GM23338 (cell line): ENCODE measurements around the gene LMO1. TPM values are rescaled to one million over a fixed set of nuclear protein-coding genes. Genes with fewer than 3 reads are reported as not detected.

ENCODE experiments used
- ATAC-seq: fragments of 200-7000 bp; cut with Tn5 transposase; 3 replicates; pipeline ENCODE4 v1.9.1; 2020
- DNase-seq: peaks from one replicate; pipeline ENCODE4 v3.0.0-alpha.2; 2015; ENCODE audit warnings: low spot score
- H2AFZ ChIP-seq: fragments of 200-600 bp; sonication (generic); 2 replicates; pipeline ENCODE4 v1.8.0; 2016; ENCODE audit warnings: antibody characterized with exemption, mild to moderate bottlenecking, moderate library complexity
- H3F3A ChIP-seq: fragments of 200-600 bp; sonication (generic); replicated peaks from 2 replicates; pipeline ENCODE4 v1.8.0; 2017; ENCODE audit warnings: antibody characterized with exemption, mixed run types, low read depth
- H3K27ac ChIP-seq: fragments of 200-600 bp; sonication (generic); 2 replicates; pipeline ENCODE4 v1.6.1; 2016; ENCODE audit warnings: low read depth
- H3K27me3 ChIP-seq: fragments of 200-600 bp; sonication (generic); 2 replicates; pipeline ENCODE4 v1.8.0; 2016; ENCODE audit warnings: mild to moderate bottlenecking, mixed run types, moderate library complexity; ENCODE audit not compliant: insufficient read depth
- H3K36me3 ChIP-seq: fragments of 200-600 bp; sonication (generic); 2 replicates; pipeline ENCODE4 v1.8.0; 2016; ENCODE audit warnings: mild to moderate bottlenecking; ENCODE audit not compliant: insufficient read depth
- H3K4me1 ChIP-seq: fragments of 200-600 bp; sonication (generic); 2 replicates; pipeline ENCODE4 v1.8.0; 2016; ENCODE audit warnings: mild to moderate bottlenecking, moderate library complexity; ENCODE audit not compliant: insufficient read depth
- H3K4me2 ChIP-seq: fragments of 200-600 bp; sonication (generic); 2 replicates; pipeline ENCODE4 v1.7.1; 2017; ENCODE audit warnings: mixed run types
- H3K4me3 ChIP-seq: fragments of 200-600 bp; sonication (generic); 2 replicates; pipeline ENCODE4 v1.6.1; 2016; ENCODE audit warnings: mixed run types
- H3K79me2 ChIP-seq: fragments of 200-600 bp; sonication (generic); replicated peaks from 2 replicates; pipeline ENCODE4 v1.8.0; 2017; ENCODE audit warnings: mild to moderate bottlenecking; ENCODE audit not compliant: insufficient read depth
- H3K9me2 ChIP-seq: fragments of 200-600 bp; sonication (generic); 2 replicates; pipeline ENCODE4 v1.8.0; 2017; ENCODE audit not compliant: insufficient read depth
- H4K20me1 ChIP-seq: fragments of 200-600 bp; sonication (generic); replicated peaks from 2 replicates; pipeline ENCODE4 v1.8.0; 2017; ENCODE audit warnings: mild to moderate bottlenecking; ENCODE audit not compliant: insufficient read depth
- H3K27ac Mint-ChIP-seq: 2 replicates; pipeline ENCODE4 v1.8.0; 2020; ENCODE audit warnings: inconsistent platforms, mild to moderate bottlenecking, moderate library complexity, mixed read lengths
- H3K27me3 Mint-ChIP-seq: 3 replicates; pipeline ENCODE4 v1.8.0; 2022; ENCODE audit warnings: low read depth, mild to moderate bottlenecking, moderate library complexity, mixed read lengths, inconsistent platforms; ENCODE audit not compliant: insufficient read depth, poor library complexity
- H3K36me3 Mint-ChIP-seq: 3 replicates; pipeline ENCODE4 v1.8.0; 2021; ENCODE audit warnings: low read depth, mild to moderate bottlenecking, inconsistent platforms, moderate library complexity, mixed read lengths
- H3K4me1 Mint-ChIP-seq: 3 replicates; pipeline ENCODE4 v1.8.0; 2020; ENCODE audit warnings: mild to moderate bottlenecking, inconsistent platforms, mixed read lengths
- H3K4me3 Mint-ChIP-seq: 3 replicates; pipeline ENCODE4 v1.8.0; 2021; ENCODE audit warnings: moderate library complexity, mild to moderate bottlenecking, inconsistent platforms, mixed read lengths
- H3K9me3 Mint-ChIP-seq: 3 replicates; pipeline ENCODE4 v1.8.0; 2020; ENCODE audit warnings: moderate library complexity, mild to moderate bottlenecking, inconsistent platforms, mixed read lengths
- CREB1 ChIP-seq: fragments of 250-450 bp; sonication (Bioruptor Pico); IDR thresholded peaks from 2 replicates; pipeline ENCODE4 v1.5.0; 2020; ENCODE audit warnings: low read depth, mild to moderate bottlenecking, moderate library complexity
- CTCF ChIP-seq, 2 experiments: fragments of 200-600 bp in 1 of 2; sonication (generic) in 1 of 2; conservative IDR thresholded peaks; 2 replicates each; pipeline versions ENCODE4 v1.5.1 to v1.6.1; 2016 to 2017; ENCODE audit warnings: antibody characterized with exemption in 2 of 2, low read depth in 2 of 2, mild to moderate bottlenecking in 2 of 2, moderate library complexity in 1 of 2
- EZH2 ChIP-seq: fragments of 200-600 bp; sonication (generic); IDR thresholded peaks from one replicate; pipeline ENCODE4 v1.8.0; 2017; ENCODE audit warnings: antibody characterized with exemption, mild to moderate bottlenecking, low read depth; ENCODE audit not compliant: unreplicated experiment
- EZH2phosphoT487 ChIP-seq: fragments of 200-600 bp; sonication (generic); IDR thresholded peaks from one replicate; pipeline ENCODE4 v1.8.1; 2018; ENCODE audit warnings: antibody characterized with exemption; ENCODE audit not compliant: unreplicated experiment
- JUNB ChIP-seq: IDR thresholded peaks from one replicate; pipeline ENCODE4 v1.6.1; 2016; ENCODE audit warnings: antibody characterized with exemption; ENCODE audit not compliant: unreplicated experiment
- NANOG ChIP-seq: IDR thresholded peaks from 2 replicates; pipeline ENCODE4 v1.6.1; 2016; ENCODE audit warnings: antibody characterized with exemption, borderline replicate concordance
- POLR2AphosphoS5 ChIP-seq: IDR thresholded peaks from 2 replicates; pipeline ENCODE4 v1.6.1; 2016; ENCODE audit warnings: antibody characterized with exemption, low read depth
- STAT1 ChIP-seq: IDR thresholded peaks from one replicate; pipeline ENCODE4 v1.6.1; 2016; ENCODE audit warnings: antibody characterized with exemption; ENCODE audit not compliant: unreplicated experiment
- ZNF114 ChIP-seq: fragments of 250-450 bp; sonication (Bioruptor Pico); IDR thresholded peaks from 2 replicates; pipeline ENCODE4 v1.5.0; 2020; ENCODE audit warnings: mild to moderate bottlenecking, moderate library complexity
- ZNF331 ChIP-seq: fragments of 250-450 bp; sonication (Bioruptor Pico); IDR thresholded peaks from 2 replicates; pipeline ENCODE4 v1.5.0; 2020; ENCODE audit warnings: low read depth, mild to moderate bottlenecking, moderate library complexity
- ZNF462 ChIP-seq: fragments of 250-450 bp; sonication (Bioruptor Pico); IDR thresholded peaks from 2 replicates; pipeline ENCODE4 v1.5.0; 2020; ENCODE audit warnings: mild to moderate bottlenecking, moderate library complexity
- polyA plus RNA-seq: library from polyadenylated mRNA; unstranded; fragments of >200 nt; fragmentation: Nextera tagmentation; extraction: Ambion mirVana; gene quantifications from 2 replicates; pipeline ENCODE4 v1.2.1, GENCODE V29; 2016
- total RNA-seq: library from RNA; depleted of rRNA; stranded (reverse); fragments of >200 nt; shearing (Covaris generic); gene quantifications from 2 replicates; pipeline ENCODE4 v1.2.3, GENCODE V29; 2014
- TF ChIP-seq, protein P1 (sequence below): IDR thresholded peaks from one replicate; pipeline ENCODE4 v1.6.1; 2018; ENCODE audit warnings: antibody characterized with exemption; ENCODE audit not compliant: unreplicated experiment
- TF ChIP-seq, protein P2 (sequence below): IDR thresholded peaks from 2 replicates; pipeline ENCODE4 v1.6.1; 2016; ENCODE audit warnings: antibody characterized with exemption

Gene LMO1
- total and polyA plus RNA-seq, 2 experiments from 2014 or later = 0.40 TPM; not detected in 1

- Histone ChIP-seq H3K79me2 (no peaks in the 10 kb centered on the region), H3K27me3 (peaks cover 46% of the 10 kb centered on the region), H3K36me3 (no peaks in the 10 kb centered on the region), H3K4me1 (no peaks in the 10 kb centered on the region), H3F3A (0 out of 2 replicates have a peak, but pooled peaks cover 3% of the 10 kb centered on the region), H3K4me2 (no peak overlapping the region), H3K9me2 (no peaks in the 10 kb centered on the region), H4K20me1 (no peaks in the 10 kb centered on the region), H3K4me3 (no peak overlapping the region), H2AFZ (no peak overlapping the region), H3K27ac (no peak overlapping the region)
- peaks cover 42% of the 10 kb centered on the region for H3K27me3 Mint-ChIP-seq
- no peak for ATAC-seq
- no peak overlapping the region for H3K4me3 Mint-ChIP-seq
- peaks cover 6% of the 10 kb centered on the region; the same call in 2 of the 3 replicates for H3K4me1 Mint-ChIP-seq
- DNase-seq = no peak
- no peaks in the 10 kb centered on the region for H3K9me3 Mint-ChIP-seq
- H3K27ac Mint-ChIP-seq = no peak overlapping the region
- TF ChIP-seq CTCF (conservative IDR thresholded peaks at IDR 0.05; ENCODE audit: low read depth in 2 of 2) (no peak), EZH2 (no peak), EZH2phosphoT487 (no peak), ZNF462 (CRISPR knock-in tag) (no peak), ZNF331 (no peak), ZNF114 (CRISPR knock-in tag) (no peak), NANOG (no peak), STAT1 (no peak), JUNB (no peak), POLR2AphosphoS5 (no peak), CREB1 (CRISPR knock-in tag) (no peak)
- TF ChIP-seq, protein P1, sequence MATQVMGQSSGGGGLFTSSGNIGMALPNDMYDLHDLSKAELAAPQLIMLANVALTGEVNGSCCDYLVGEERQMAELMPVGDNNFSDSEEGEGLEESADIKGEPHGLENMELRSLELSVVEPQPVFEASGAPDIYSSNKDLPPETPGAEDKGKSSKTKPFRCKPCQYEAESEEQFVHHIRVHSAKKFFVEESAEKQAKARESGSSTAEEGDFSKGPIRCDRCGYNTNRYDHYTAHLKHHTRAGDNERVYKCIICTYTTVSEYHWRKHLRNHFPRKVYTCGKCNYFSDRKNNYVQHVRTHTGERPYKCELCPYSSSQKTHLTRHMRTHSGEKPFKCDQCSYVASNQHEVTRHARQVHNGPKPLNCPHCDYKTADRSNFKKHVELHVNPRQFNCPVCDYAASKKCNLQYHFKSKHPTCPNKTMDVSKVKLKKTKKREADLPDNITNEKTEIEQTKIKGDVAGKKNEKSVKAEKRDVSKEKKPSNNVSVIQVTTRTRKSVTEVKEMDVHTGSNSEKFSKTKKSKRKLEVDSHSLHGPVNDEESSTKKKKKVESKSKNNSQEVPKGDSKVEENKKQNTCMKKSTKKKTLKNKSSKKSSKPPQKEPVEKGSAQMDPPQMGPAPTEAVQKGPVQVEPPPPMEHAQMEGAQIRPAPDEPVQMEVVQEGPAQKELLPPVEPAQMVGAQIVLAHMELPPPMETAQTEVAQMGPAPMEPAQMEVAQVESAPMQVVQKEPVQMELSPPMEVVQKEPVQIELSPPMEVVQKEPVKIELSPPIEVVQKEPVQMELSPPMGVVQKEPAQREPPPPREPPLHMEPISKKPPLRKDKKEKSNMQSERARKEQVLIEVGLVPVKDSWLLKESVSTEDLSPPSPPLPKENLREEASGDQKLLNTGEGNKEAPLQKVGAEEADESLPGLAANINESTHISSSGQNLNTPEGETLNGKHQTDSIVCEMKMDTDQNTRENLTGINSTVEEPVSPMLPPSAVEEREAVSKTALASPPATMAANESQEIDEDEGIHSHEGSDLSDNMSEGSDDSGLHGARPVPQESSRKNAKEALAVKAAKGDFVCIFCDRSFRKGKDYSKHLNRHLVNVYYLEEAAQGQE = no peak
- TF ChIP-seq, protein P2, sequence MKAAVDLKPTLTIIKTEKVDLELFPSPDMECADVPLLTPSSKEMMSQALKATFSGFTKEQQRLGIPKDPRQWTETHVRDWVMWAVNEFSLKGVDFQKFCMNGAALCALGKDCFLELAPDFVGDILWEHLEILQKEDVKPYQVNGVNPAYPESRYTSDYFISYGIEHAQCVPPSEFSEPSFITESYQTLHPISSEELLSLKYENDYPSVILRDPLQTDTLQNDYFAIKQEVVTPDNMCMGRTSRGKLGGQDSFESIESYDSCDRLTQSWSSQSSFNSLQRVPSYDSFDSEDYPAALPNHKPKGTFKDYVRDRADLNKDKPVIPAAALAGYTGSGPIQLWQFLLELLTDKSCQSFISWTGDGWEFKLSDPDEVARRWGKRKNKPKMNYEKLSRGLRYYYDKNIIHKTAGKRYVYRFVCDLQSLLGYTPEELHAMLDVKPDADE = no peak
- no peaks in the 10 kb centered on the region for H3K36me3 Mint-ChIP-seq
Observed at GRCh38 chr11:8258784-8259183, 4.9 kb downstream of the LMO1 start.
